ENCODE data around the gene SFSWAP. TPM values are rescaled to one million over a fixed set of nuclear protein-coding genes. Genes with fewer than 3 reads are reported as not detected.
"Not testable (repeated sequence)": the region's sequence is repeated elsewhere in the genome, so short reads cannot be mapped to it uniquely, and the experiment has no call there.

The SFSWAP gene
- total RNA-seq, 4 donors from 2014 or later: 29.9 to 64.7 (median 45.3) TPM

DNA sequence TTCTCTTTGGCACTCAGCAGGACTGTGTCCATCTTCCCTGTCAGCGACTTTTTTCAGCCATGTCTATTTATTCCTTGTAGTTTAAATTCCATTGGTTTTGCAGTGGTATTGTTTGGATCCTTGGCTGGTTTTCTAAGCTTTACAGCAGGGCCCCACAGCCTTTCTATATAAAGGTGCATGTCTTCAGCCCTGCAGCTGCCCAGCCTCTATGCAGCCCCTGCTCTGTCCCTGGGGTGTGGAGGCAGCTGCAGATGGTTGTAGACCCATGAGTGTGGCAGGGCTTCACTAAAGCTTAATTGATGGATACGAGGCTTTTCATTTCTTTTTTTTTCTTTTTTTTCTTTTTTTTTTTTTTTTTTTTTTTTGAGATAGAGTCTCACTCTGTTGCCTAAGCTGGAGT, 29.7 kb downstream of the SFSWAP start:
- DNase-seq (ENCODE audit: low spot score): no peak
- no peak for ATAC-seq (ENCODE audit: low FRiP score)
- TF ChIP-seq, protein P1, sequence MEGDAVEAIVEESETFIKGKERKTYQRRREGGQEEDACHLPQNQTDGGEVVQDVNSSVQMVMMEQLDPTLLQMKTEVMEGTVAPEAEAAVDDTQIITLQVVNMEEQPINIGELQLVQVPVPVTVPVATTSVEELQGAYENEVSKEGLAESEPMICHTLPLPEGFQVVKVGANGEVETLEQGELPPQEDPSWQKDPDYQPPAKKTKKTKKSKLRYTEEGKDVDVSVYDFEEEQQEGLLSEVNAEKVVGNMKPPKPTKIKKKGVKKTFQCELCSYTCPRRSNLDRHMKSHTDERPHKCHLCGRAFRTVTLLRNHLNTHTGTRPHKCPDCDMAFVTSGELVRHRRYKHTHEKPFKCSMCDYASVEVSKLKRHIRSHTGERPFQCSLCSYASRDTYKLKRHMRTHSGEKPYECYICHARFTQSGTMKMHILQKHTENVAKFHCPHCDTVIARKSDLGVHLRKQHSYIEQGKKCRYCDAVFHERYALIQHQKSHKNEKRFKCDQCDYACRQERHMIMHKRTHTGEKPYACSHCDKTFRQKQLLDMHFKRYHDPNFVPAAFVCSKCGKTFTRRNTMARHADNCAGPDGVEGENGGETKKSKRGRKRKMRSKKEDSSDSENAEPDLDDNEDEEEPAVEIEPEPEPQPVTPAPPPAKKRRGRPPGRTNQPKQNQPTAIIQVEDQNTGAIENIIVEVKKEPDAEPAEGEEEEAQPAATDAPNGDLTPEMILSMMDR (IDR thresholded peaks at IDR 0.05): no peak

GRCh38 chr12:131742761-131743160, 31.9 kb downstream of the SFSWAP start:
- not testable (repeated sequence) for DNase-seq (ENCODE audit: low spot score); ATAC-seq (ENCODE audit: low FRiP score)

GRCh38 chr12:131743410-131743809, 32.5 kb downstream of the SFSWAP start:
- not testable (repeated sequence) for DNase-seq (ENCODE audit: low spot score); ATAC-seq (ENCODE audit: low FRiP score)

DNA sequence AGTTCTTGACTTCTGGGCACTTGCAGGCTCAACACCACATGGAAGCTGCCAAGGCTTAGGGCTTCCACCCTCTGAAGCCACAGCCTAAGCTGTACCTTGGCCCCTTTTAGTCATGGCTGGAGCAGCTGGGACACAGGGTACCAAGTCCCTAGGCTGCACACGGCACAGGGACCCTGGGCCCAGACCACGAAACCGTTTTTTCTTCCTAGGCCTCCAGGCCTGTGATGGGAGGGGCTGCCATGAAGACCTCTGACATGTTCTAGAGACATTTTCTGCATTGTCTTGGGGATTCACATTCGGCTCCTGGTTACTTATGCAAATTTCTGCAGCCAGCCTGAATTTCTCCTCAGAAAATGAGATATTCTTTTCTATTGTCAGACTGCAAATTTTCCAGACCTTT, 33.0 kb downstream of the SFSWAP start:
- not testable (repeated sequence) for ATAC-seq (ENCODE audit: low FRiP score)

GRCh38 chr12:131744675-131745074, 33.8 kb downstream of the SFSWAP start:
- not testable (repeated sequence) for DNase-seq (ENCODE audit: low spot score)

More for the DNA sequence above, 33.0 kb downstream of the SFSWAP start:
- DNase-seq (ENCODE audit: low spot score): not testable (repeated sequence)

DNA sequence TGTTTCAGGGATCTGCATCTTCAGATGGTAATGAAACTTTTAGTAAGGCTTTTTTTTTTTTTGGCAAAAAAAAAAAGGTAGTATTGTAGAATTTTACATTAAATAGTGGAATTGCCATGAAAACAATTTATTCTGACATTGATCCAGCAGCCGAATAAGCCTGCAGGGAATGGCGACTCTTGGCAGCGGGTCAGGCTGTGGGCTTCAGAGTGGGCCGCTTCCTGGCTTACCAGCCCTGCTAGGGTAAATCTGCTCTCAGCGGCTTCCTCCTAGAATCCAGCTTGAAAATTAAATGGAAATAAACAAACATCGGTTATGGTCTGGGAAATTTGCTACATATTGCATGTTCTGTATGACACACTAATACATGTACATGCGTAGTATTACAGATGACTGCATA, 34.8 kb downstream of the SFSWAP start:
- DNase-seq (ENCODE audit: low spot score) (no peak), ATAC-seq (ENCODE audit: low FRiP score) (no peak)
- TF ChIP-seq, protein P1 (IDR thresholded peaks at IDR 0.05): no peak

More at GRCh38 chr12:131744675-131745074, 33.8 kb downstream of the SFSWAP start:
- not testable (repeated sequence) for ATAC-seq (ENCODE audit: low FRiP score)

DNA sequence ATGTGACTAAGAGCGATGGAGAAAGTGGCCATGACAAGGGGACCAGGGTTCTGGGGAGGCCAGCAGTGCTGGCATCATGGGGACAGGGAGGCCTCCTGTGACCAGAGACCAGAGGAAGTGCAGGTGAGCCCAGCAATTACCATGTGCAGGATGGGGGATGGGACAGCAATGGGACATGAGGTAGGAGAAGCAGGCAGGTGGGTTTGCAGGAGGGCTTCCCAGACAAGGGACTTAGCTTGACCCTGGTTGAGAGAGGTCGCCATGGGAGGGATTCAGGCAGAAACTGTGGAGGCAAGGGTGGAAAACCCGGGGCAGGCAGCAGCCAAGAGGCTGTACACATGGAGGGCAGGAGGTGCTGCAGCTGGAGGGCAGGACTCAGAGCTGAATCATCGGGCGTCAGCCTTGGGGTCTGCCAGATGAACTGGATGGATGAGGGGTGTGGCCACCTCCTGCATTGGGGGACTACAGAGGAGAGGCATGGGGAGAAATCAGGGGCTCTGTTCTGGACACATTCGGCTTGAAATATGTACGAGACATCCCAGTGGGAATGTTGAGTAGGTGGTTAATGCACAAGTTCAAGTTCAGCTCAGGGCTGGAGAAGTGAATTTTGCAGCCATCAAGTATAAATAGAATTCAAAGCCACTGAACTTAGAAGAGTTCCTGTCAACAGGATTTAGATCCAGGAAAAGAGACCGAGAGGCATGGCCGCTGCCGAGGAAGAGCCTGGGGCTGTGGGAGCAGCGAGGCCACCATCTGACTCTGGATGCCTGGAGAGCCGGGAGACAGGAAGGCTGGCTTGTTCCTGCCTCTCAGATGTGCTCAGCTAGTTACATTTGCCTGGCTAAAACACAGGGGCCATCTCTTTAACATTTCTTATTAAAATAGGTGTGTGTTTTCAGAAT, 36.6 kb downstream of the SFSWAP start:
- DNase-seq (ENCODE audit: low spot score) (no peak), ATAC-seq (ENCODE audit: low FRiP score) (no peak)
- TF ChIP-seq, protein P1 (IDR thresholded peaks at IDR 0.05): no peak

- DNase-seq (ENCODE audit: low spot score) (no peak), ATAC-seq (ENCODE audit: low FRiP score) (no peak)
- TF ChIP-seq, protein P1 (IDR thresholded peaks at IDR 0.05): no peak
Observed at GRCh38 chr12:131749618-131750315, 38.9 kb downstream of the SFSWAP start.

GRCh38 chr12:131751335-131751734, 40.4 kb downstream of the SFSWAP start:
- no peak for ATAC-seq (ENCODE audit: low FRiP score)
- TF ChIP-seq, protein P1 (IDR thresholded peaks at IDR 0.05): no peak
- DNase-seq (ENCODE audit: low spot score): no peak
